ENCODE data around the gene VPS52.

DNA sequence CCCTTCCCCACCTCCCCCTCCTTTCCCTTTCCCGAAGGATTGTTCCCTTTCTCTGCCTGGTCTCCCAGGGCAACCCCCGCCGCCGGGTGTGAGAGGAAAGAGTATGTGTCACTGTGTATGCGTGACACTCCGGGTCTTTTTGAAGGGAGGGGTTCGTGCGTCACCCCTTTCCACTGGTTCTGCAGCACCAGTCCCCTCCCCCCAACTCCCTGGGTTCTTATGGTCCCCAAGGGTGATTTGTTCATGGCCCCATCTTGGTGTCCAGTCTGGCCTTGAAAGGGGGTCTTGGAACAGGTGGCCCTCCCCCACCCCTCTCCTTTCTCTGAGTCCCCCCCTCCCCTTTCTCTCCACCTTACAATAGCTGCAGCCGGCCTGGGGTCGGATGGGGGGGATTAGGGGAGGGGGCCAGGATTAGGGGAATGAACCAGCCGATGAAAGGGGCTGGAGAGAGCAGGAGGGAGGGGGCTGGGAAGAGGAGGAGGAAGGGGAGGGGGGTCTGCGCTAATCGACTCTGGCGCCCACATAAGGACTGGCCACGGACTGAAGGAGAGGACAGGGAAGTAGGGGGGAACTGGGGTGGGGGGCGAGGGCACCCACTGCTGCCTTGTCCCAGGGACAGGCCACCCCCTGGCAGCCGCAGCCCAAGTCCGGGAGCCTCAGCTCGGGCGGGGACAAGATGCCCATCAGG lies 64.7 kb downstream of the VPS52 start:
- TF ChIP-seq POLR2A (IDR thresholded peaks at IDR 0.05) (no peak), EP300 (IDR thresholded peaks at IDR 0.05) (no peak), CTCF (IDR thresholded peaks at IDR 0.05) (no peak)
